NCI-H2227 treated with DMSO at 0.1 percent for 48 hours (cell line): ENCODE results near the gene GPR18.
"Not testable (repeated sequence)": the region's sequence is repeated elsewhere in the genome, so short reads cannot be mapped to it uniquely, and the experiment has no call there.

Experiments used
- DNase-seq: peaks from one replicate; lab custom pipeline; 2025; lab: John Stamatoyannopoulos, UW

GPR18 gene

DNA sequence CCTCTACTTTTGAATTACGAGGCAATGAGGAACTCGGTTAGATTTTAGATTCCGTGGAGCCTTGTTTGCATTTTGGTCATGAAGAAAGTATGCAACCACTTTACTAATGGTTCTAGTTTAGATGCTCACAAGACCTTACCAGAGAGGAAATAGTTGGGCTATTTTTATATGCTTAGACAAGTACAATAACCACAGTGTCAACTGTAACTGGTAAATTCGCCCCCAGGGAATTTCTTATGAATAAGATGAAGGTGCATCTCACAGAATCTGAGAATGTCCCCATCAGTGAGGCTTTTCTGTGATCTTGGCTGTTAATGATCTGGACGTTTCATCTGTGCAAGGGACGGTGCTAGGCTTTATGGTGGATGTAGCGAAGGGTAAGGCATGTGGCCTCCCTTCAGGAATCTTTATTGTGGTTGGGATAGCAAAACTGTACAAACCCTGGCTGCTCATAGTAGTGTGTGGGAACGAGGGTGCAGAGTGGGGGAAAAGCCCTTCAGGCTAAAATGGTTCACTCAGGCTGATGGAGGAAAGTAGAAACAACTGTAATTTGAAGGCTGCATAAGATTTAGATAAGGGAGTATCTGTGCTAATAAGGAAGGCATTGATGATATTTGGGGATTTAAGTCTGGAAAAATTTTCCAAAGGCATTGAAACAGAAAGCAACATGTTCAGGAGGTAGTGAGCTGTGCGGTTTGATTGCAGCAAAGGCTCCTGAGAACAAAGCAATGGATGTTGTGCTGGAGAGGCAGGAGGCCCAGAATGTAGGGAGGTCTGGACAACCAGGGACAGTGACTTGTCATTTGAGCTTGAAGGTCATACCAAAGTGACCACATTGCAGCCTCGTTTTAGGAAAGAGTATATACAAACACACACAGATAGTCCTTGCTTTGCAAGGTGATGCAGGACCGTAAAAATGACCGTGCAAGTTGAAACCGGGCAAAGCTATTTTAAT, 29.2 kb downstream of the GPR18 start:
- no peak for DNase-seq

DNA sequence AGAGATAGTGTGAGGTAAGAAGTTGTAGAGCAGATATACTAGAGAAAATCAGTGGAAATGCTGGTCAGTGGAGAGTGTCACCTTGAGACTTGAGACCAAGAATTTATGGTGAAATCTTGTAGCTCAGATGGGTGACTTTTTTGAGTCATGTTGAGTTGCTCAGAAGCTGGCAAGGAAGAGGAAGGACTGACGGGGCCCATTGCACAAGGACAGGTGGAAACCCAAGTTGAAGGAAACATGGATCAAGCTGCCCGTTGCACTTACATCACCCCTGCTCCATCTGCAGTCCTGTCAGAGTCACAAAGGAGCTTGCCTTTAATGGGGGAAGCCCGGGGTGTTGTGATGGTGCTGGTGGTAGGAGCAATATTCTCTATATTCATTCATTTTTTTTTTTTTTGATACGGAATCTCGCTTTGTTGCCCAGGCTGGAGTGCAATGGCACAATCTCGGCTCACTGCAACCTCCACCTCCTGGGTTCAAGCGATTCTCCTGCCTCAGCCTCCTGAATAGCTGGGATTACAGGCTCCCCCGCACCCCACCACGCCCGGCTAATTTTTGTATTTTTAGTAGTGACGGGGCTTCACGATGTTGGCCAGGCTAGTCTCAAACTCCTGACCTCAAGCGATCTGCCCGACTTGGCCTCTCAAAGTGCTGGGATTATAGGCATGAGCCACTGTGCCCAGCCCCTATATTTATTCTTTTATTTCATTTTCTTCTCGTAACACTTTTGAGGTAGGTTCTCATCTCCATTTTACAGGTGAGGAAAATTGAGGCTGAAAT, 30.1 kb downstream of the GPR18 start:
- no peak for DNase-seq

DNA sequence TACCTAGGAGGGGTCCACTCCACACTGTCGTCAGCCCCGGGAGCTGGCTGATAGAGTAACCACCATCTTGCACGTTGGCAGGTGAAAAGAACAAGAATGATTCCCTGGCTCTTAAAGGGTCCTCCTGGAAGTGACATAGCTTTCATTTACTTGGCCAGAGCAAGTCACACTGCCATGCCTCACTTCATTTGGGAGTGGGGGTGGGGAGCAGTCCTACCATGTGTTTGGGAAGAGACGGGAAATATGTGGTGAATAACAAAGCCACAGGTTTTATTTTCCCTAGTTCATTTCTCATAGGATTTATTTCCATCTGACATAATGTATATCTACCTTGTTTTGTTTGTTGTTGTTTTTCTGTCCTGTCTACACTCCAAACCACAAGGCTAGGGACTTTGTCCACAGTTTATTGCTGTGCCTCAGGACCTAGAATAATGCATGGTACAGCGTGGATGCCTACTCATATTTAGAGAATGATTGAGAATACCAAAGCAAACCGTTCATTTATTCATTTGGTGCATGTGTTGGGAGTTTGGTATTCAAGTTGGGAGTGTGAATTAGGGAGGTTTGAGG, 30.8 kb downstream of the GPR18 start:
- DNase-seq, result no peak

DNA sequence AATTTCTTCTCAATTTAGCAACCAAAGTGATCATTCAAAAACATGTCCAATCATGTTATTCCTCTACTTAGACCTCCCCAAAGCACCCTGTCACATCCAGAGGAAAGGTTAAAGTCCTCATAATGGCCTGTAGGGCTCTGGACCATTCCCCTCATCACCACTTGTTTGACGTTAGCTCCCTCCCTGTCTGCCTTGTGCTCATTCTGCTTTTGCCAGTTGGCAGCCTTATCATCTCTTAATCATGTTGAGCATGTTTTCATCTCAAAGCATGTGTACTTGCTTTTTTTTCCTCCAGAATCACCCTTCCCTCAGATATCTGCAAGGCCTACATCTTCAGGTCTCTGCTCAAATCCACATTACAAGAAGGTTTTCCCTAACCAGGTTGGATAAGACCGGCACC, 31.7 kb downstream of the GPR18 start:
- DNase-seq, result no peak

DNA sequence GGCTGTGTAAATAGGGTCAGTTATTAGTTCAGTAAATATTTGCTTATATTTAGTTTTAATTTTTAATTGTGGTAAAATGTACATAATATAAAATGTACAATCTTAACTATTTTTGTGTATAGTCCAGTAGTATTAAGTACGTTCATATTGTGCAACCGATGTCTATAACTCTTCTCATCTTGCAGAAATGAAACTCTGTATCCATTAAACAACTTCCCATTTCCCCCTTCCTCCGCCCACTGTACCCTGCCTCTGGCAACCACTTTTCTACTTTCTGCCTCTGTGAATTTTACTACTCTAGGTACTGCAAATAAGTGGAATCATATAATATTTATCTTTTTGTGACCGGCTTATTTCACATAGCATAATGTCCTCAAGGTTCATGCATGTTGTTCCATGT, 33.1 kb downstream of the GPR18 start:
- DNase-seq, result no peak

DNA sequence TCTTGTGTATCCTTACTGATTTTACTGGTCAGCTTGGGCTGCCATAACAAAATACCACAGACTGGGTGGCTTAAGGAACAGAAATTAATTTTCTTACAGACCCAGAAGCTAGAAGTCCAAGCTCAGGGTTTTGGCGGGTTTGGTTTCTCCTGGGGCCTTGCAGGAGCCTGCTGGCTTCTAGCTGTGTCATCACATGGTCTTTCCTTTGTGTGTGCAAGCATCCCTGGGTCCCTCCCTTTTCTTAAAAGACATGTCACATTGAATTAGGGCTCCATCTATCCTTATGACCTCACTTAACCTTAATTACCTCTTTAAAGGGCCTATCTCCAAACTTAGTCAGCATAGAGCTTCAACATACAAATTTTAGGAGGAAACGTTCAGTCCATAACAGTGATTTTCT, 34.2 kb downstream of the GPR18 start:
- DNase-seq, result no peak

DNA sequence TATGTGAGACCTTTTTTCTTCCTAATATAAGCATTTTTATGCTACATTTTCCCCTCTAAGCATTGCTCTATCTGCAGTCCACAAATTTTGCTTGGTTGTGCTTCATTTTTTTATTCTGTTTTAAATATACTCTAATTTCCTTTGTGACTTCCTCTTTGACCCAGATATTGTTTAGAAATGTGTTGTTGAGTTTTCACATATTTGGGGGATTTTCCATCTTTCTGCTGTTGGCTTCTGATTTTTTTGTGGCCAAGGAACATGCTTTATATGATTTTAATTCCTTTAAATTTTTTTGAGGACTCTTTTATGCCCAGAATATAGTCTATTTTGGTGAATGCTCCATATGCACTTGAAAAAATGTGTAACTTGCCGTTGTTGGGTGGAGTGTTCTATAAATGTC, 34.6 kb downstream of the GPR18 start:
- no peak for DNase-seq

DNA sequence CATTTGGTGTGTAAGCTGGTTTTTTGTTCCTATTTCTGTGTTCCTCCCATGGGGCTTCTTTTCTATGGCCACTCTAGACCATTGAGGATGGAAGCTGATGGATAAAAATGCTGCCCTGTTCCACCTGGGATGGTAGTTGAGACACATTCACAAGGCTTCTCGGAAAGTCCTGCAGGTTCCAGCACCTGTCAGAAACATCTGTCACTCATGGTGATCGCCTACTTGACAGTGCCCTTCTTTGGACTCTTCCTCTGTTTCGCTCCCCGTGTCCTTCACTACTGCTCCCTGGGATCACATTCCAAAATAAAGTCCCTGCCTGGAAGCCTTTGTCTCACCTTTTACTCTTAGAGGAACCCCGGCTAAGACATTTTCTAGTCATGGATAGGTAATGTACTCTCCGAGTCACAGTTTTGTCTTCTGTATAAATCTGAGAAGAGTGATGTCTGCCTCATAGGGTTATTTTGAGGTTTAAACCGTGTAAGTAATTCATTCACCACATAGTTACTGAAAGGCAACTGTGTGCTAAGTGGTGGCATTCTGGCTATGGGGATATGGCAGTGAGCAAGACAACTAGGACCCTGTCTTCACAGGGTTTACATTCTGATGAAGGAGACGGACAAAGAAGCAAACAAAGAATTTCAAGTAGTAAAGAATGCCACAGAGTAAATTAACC, 36.5 kb downstream of the GPR18 start:
- no peak for DNase-seq

DNA sequence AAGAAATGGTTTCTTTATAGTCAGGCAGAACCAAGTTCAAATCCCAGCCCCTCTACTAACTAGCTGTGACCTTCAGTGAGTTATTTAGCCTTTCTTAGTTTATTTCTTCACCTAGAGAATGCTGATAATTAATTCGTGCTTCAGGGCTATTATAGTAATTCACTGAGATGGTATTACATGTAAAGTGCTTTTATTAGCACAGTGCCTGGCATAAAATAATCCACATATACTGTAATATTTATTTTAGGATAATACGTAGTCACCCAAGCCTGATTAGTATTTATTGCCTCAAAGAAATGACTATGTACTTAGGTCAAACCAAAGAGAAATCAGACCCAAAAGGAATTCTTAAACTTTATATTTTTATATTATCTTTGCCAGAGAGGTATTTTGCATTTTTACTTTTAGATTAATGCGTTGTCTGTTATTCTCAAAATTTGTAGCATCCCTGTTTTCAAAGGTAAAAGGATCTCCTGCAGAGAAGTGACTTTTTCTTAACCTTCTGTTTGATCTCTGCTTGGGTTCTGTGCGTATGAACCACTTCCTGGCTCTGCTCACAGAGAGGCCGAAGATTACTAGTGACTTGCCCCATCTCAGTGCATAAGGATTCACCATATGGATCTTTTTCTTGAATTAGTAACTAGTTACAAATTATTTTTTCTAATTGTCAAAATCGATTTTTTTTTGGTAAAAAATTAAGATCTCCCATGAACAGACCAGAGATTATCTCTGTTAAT, 37.8 kb downstream of the GPR18 start:
- DNase-seq, result no peak

DNA sequence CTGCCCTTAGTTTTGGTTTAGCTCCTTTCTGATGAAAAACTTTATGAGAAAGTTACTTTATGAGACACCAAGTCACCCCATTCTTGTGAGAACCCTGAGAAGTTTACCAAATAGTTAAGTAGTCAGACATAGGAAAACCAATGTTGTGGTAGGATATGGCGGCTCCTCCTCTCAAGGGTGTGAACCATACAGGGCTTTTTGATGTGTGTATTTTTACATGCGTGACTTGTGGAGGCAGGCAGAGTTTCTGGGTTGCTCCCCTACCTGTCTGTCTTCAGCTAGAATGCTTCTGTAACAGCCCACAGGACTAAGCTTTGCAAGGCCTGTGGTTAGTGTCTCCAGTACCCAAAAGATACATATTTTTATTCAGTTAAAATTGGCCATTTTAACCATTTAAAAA, 39.2 kb downstream of the GPR18 start:
- no peak for DNase-seq

DNA sequence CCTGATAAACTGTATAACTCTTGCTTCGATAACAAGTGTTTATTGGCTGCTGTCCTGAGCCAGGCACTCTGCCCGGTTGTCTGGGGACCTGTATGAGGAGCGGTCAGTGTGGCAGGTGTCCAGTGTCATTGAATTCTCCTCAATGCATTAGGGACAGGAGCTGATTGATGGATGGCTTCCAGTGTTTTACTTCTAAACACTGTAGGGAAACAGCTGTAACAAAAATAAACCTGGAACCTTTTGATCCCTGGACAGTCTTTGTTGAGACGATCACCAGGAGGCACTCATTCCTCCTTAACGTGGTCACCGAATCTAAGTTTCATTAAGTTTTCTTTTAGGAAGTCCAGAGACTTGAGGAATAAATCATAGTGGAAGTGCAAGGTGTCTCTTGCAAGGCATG, 39.6 kb downstream of the GPR18 start:
- no peak for DNase-seq

DNA sequence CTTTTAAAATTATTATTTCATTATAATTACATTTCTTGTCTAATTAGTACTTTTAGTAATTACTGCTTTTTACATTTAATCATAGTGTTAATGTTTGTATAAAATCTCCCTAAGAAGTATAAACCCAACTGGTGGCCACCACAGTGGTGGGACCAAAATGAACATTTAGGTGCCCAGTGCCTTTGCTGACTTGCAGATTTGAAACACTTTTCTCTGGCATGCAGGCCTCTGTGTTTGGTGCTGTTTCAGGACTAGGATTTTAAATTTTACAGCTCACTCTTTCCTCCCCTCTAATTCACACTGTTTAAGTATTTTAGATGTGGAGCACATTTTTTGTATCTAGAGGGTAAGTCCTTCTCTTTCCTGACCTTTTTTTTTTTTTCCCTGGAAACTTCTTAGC, 40.1 kb downstream of the GPR18 start:
- no peak for DNase-seq

DNA sequence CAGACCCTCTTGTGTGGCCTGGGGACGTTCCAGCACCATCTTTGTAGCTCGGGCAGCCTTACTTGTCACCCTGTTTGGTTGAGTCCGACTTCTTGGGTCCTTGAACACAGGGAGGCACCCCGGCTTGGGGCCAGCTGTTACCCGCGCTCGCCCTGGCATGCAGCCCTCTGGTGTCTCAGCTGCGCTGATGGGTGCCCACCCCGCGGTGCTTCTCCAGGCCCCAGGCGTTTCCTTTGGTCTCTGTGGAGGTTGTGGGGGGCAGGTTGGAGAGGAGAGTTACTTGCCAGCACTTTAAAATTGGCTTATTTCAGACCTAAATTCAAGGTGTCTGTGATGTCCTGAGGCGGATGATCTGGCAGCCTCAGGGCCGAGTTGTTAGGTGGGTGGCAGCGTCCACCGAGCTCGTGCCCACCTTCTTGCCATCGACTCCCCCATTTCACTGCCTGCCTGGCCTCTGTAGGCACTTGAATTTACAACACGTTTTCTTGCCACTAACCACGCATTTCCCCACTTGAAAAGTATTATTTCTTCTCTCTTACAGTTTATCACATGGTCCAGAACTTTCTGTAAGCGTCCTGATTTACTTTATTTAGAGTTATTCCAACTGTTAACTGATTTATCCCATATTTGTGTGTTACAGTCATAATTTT, 40.6 kb downstream of the GPR18 start:
- no peak for DNase-seq

DNA sequence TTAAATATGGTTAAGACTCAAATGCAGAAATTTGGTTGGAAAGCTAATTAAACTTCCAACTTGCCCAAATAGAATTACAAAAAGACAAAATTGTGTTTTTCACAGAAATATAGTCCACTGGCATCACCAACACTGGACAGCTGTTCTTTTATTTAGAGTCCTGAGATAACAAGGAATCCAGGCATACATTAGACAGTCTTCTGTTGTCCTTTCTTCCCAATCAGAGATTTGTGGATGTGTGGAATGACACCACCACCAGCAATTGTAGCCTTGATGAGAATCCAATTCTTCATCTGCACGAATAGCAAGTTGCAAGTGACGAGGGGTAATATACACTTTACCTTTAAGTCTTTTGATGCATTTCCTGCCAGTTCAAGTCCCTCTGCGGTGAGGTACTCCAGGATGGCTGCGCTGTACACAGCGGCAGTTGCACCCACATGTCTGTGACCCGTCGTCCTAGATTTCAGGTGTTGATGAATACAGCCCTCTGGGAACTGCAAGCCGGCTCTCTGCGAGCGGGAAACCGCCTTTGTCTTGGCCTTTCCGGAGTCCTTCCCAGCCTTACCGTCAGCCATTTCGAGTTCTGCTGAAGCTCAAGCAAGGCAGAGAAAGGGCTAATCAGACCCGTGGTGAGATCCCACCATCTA, 42.9 kb downstream of the GPR18 start:
- peak; percentile 52 for DNase-seq

DNA sequence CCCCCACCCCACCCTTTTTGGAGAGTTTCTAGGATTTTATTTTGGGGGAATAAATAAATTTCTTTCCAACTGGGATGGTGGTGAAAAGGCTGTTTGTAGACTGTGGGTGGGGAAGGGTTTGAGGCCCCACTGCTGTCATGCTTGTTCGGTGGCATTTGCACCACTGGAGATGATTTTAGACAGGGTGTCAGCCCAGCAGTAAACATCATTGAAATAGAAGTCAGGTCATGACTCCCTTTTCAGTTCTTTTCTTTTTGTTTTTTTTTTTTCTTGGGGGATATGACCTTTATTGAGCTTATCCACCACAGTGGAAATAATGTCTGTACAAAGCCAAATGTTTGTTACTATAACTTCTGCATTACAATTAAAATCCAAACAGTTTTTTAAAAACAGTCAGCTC, 43.4 kb downstream of the GPR18 start:
- DNase-seq, result no peak

DNA sequence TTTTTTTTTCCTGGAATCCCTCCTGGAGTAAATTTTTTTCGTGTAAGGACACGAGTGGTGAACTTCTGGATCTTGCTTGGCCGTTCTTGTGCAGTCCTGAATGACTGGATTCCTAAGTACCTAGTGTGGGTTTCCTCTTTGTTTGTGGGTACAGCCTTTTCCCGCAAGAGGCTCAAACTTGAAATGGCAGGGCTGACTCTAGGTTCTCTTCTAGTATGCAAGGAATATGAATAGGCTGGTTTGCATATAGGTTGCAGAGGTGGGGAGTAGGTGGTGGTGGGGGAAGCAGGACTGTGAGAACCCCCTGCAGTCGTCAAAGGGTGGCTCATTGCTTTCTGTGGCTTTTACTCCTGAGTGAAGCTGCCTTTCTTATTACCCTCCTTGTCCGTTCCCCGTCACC, 43.9 kb downstream of the GPR18 start:
- no peak for DNase-seq

DNA sequence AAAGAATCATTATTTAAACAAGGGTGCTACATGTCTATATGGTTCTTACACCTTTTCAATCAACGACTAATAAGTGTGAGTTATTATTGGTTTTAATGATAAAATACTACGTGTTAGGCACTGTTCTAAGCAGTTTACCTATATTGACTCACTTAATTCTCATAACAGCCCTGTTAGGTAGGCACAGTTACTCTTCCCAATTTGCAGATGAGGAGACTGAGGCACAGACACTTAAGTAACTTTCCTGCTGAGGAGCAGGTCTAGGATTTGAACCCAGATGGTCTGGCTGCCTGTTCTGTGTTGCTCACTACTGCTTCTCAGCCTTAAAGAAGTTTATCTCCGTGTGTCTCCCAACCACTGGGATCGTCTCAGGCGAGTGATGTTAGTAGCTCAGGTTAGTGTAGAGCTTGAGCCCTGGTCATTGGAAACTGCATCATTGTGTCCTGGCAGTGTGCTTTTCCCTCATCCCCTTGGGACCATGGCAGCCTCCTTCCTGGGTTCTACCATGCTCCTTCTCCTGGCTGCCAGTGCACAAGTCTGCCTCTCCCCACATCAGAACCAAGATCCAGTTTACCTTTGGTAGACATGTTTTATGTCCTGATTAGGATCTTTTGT, 46.7 kb downstream of the GPR18 start:
- DNase-seq, result no peak

DNA sequence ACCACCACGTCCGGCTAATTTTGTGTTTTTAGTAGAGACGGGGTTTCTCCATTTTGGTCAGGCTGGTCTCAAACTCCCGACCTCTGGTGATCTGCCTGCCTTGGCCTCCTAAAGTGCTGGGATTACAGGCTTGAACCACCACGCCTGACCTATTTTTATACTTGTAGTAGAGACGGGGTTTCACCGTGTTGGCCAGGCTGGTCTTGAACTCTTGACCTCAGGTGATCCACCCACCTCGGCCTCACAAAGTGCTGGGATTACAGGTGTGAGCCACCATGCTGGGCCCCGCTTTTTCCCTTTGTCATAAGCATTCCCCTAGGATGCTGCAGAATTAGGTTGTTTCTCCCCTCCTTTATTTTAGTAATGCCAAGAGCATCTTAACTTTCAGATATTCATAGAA, 47.6 kb downstream of the GPR18 start:
- DNase-seq, result not testable (repeated sequence)

DNA sequence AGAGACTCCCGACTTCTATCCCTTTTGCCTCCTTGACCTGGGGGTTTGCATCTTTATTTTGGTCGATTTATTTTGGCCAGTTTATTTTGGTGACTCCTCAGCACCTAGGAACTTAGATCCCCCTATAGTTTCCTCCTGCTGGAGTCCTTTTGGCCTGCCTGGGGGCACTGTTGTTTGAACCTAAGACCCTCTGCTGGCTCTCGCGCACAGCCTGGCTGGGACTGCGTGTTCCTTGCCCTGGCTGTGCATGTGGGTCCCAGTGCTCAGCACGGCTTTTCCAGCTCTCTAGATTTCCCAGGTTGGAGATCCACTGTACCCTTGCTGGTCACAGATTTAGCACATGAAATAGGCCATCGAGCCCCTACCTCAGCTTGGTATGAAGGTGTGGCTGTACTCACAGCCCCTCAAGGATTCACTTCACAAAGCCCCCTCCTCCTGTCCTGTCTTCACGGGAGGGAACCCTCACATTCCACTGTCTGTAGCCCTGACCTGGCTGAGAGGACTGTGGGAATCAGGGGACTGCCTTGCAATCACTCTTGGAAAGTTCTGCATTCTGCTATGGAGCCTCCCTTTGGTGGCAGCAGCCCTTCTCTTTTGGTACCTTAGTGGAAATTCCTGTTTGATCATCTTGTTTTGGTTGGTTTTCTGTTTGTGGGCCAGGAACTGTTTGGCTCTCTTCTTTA, 49.2 kb downstream of the GPR18 start:
- DNase-seq, result no peak

DNA sequence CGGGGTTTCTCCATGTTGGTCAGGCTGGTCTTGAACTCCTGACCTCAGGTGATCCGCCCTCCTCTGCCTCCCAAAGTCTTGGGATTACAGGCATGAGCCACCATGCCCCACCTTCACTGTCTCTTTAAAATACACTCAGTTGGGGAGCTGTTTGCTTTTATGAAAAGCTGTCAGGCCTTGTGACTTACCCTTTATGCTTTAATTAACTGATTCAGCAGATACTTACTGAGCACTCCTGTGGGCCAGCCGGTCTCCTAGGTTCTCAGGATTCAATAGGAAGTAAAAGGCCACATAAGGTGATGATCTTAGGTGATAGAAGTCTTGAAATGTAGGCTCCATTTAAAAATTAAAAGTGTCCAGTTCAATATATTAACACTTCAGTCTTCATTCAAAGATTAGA, 50.0 kb downstream of the GPR18 start:
- no peak for DNase-seq
